GM12878 (cell line): ENCODE data around the gene IVD. TPM values are rescaled to one million over a fixed set of nuclear protein-coding genes. Genes with fewer than 3 reads are reported as not detected.

Experiments
- BMI1 ChIP-seq: fragments of 450-650 bp; IDR thresholded peaks from 2 replicates; pipeline ENCODE4 v1.6.1; 2016; ENCODE audit warnings: mild to moderate bottlenecking, moderate library complexity, borderline replicate concordance
- CEBPB ChIP-seq, 2 experiments: fragments of 150-350 bp in 1 of 2; IDR thresholded peaks; 2 replicates each; pipeline ENCODE4 v1.6.1; 2012 to 2014; ENCODE audit warnings: low read depth in 2 of 2, low read length in 2 of 2, borderline replicate concordance in 1 of 2, inconsistent platforms in 1 of 2
- CEBPZ ChIP-seq: fragments of 150-350 bp; IDR thresholded peaks from 2 replicates; pipeline ENCODE4 v1.6.1; 2016; ENCODE audit warnings: low read depth, low read length
- CREM ChIP-seq: IDR thresholded peaks from 2 replicates; pipeline ENCODE4 v1.6.1; 2014; ENCODE audit warnings: antibody characterized with exemption, low read depth
- HCFC1 ChIP-seq: fragments of 150-350 bp; IDR thresholded peaks from 2 replicates; pipeline ENCODE4 v1.6.1; 2014; ENCODE audit warnings: low read length
- HSF1 ChIP-seq: fragments of 150-350 bp; IDR thresholded peaks from 2 replicates; pipeline ENCODE4 v1.6.1; 2014; ENCODE audit warnings: mild to moderate bottlenecking, low read depth, low read length
- MEF2B ChIP-seq: fragments of 450-650 bp; IDR thresholded peaks from 2 replicates; pipeline ENCODE4 v1.6.1; 2018; ENCODE audit warnings: mild to moderate bottlenecking, moderate library complexity; ENCODE audit not compliant: partially characterized antibody, poor library complexity, severe bottlenecking
- PAX5 ChIP-seq: IDR thresholded peaks from 2 replicates; pipeline ENCODE4 v1.6.1; 2011; ENCODE audit warnings: low read depth, low read length, borderline replicate concordance
- POLR2AphosphoS2 ChIP-seq: IDR thresholded peaks from 2 replicates; pipeline ENCODE4 v1.6.1; 2011; ENCODE audit warnings: low read depth, mild to moderate bottlenecking, low read length, improper control_type of control experiment, moderate library complexity
- SIX5 ChIP-seq: IDR thresholded peaks from 2 replicates; pipeline ENCODE4 v1.6.1; 2011; ENCODE audit warnings: mild to moderate bottlenecking, low read depth, low read length, moderate library complexity; ENCODE audit not compliant: severe bottlenecking
- YY1 ChIP-seq: IDR thresholded peaks from 2 replicates; pipeline ENCODE4 v1.6.1; 2011; ENCODE audit warnings: low read depth, mild to moderate bottlenecking, low read length
- ZNF274 ChIP-seq: IDR thresholded peaks from one replicate; pipeline ENCODE4 v1.8.0; 2011; ENCODE audit not compliant: insufficient read length, insufficient read depth
- ZNF384 ChIP-seq: IDR thresholded peaks from 2 replicates; pipeline ENCODE4 v1.6.1; 2012; ENCODE audit warnings: low read depth, mild to moderate bottlenecking, low read length, improper control_type of control experiment, borderline replicate concordance
- polyA plus RNA-seq, 11 experiments: library from polyadenylated mRNA; depleted of rRNA in 4 of 11; unstranded in 6 of 11; stranded (reverse) in 5 of 11; fragments of >200 nt; fragmentation: Nextera tagmentation in 4 of 11; fragmentation: Illumina TruSeq in 1 of 11; extraction: Ambion mirVana in 4 of 11; extraction: Trizol in 1 of 11; gene quantifications; 1 replicate in 1 of 11; 2 replicates in 10 of 11; pipeline versions ENCODE4 v1.2.1 to v1.2.3, GENCODE V29; 2011 to 2016; ENCODE audit warnings: inconsistent platforms in 2 of 11, missing spikeins in 2 of 11, low read depth in 1 of 11
- total RNA-seq, 4 experiments: library from RNA; depleted of rRNA in 3 of 4; stranded (reverse); fragments of >200 nt in 3 of 4; fragmentation: Illumina TruSeq in 1 of 4; extraction: Trizol in 1 of 4; gene quantifications; 2 replicates each; pipeline versions ENCODE4 v1.2.1 to v1.2.3, GENCODE V29; 2013 to 2021
- TF ChIP-seq, protein P1 (sequence below): fragments of 450-650 bp; IDR thresholded peaks from 2 replicates; pipeline ENCODE4 v1.6.1; 2016; ENCODE audit warnings: mild to moderate bottlenecking, moderate library complexity, borderline replicate concordance
- TF ChIP-seq, protein P2 (sequence below): fragments of 450-650 bp; conservative IDR thresholded peaks from 2 replicates; pipeline ENCODE4 v1.6.1; 2017; ENCODE audit warnings: mild to moderate bottlenecking, moderate library complexity
- TF ChIP-seq, protein P3 (sequence below): fragments of 450-650 bp; IDR thresholded peaks from 2 replicates; pipeline ENCODE4 v1.6.1; 2016; ENCODE audit warnings: mild to moderate bottlenecking

Gene IVD
- total and polyA plus RNA-seq, 10 of the 15 experiments (the other 5 are each of a cell fraction or from before 2014, with no cell fraction given) = 5.3 to 59.8 (median 45.7) TPM

GRCh38 chr15:40382580-40383456 lies 22.8 kb upstream of the IVD start, which contains the start of gene KNSTRN (continued):
- TF ChIP-seq, protein P1, sequence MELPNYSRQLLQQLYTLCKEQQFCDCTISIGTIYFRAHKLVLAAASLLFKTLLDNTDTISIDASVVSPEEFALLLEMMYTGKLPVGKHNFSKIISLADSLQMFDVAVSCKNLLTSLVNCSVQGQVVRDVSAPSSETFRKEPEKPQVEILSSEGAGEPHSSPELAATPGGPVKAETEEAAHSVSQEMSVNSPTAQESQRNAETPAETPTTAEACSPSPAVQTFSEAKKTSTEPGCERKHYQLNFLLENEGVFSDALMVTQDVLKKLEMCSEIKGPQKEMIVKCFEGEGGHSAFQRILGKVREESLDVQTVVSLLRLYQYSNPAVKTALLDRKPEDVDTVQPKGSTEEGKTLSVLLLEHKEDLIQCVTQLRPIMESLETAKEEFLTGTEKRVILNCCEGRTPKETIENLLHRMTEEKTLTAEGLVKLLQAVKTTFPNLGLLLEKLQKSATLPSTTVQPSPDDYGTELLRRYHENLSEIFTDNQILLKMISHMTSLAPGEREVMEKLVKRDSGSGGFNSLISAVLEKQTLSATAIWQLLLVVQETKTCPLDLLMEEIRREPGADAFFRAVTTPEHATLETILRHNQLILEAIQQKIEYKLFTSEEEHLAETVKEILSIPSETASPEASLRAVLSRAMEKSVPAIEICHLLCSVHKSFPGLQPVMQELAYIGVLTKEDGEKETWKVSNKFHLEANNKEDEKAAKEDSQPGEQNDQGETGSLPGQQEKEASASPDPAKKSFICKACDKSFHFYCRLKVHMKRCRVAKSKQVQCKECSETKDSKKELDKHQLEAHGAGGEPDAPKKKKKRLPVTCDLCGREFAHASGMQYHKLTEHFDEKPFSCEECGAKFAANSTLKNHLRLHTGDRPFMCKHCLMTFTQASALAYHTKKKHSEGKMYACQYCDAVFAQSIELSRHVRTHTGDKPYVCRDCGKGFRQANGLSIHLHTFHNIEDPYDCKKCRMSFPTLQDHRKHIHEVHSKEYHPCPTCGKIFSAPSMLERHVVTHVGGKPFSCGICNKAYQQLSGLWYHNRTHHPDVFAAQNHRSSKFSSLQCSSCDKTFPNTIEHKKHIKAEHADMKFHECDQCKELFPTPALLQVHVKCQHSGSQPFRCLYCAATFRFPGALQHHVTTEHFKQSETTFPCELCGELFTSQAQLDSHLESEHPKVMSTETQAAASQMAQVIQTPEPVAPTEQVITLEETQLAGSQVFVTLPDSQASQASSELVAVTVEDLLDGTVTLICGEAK = peak; percentile 98
- TF ChIP-seq HCFC1 = peak; percentile 88
- TF ChIP-seq ZNF384 = no peak
- peak; percentile 12 for TF ChIP-seq MEF2B
- no peak for TF ChIP-seq PAX5
- TF ChIP-seq, protein P2, sequence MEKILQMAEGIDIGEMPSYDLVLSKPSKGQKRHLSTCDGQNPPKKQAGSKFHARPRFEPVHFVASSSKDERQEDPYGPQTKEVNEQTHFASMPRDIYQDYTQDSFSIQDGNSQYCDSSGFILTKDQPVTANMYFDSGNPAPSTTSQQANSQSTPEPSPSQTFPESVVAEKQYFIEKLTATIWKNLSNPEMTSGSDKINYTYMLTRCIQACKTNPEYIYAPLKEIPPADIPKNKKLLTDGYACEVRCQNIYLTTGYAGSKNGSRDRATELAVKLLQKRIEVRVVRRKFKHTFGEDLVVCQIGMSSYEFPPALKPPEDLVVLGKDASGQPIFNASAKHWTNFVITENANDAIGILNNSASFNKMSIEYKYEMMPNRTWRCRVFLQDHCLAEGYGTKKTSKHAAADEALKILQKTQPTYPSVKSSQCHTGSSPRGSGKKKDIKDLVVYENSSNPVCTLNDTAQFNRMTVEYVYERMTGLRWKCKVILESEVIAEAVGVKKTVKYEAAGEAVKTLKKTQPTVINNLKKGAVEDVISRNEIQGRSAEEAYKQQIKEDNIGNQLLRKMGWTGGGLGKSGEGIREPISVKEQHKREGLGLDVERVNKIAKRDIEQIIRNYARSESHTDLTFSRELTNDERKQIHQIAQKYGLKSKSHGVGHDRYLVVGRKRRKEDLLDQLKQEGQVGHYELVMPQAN = peak; percentile 95
- TF ChIP-seq ZNF274 = no peak
- no peak for TF ChIP-seq CEBPB (IDR thresholded peaks at IDR 0.05; ENCODE audit: borderline replicate concordance in 1 of 2, low read depth in 2 of 2, low read length in 2 of 2)
- TF ChIP-seq CREM = peak; percentile 65; the same call in 1 of the 2 replicates
- TF ChIP-seq, protein P3, sequence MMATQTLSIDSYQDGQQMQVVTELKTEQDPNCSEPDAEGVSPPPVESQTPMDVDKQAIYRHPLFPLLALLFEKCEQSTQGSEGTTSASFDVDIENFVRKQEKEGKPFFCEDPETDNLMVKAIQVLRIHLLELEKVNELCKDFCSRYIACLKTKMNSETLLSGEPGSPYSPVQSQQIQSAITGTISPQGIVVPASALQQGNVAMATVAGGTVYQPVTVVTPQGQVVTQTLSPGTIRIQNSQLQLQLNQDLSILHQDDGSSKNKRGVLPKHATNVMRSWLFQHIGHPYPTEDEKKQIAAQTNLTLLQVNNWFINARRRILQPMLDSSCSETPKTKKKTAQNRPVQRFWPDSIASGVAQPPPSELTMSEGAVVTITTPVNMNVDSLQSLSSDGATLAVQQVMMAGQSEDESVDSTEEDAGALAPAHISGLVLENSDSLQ = peak; percentile 55
- TF ChIP-seq CEBPZ = no peak
- no peak for TF ChIP-seq HSF1
- TF ChIP-seq POLR2AphosphoS2 = no peak
- no peak for TF ChIP-seq BMI1
- TF ChIP-seq SIX5 = peak; percentile 85
- peak; percentile 100 for TF ChIP-seq YY1
